NCI-H1436 (cell line): Measurements from ENCODE around the gene ATXN10.
"Not testable (repeated sequence)": the region's sequence is repeated elsewhere in the genome, so short reads cannot be mapped to it uniquely, and the experiment has no call there.

Experiments
- DNase-seq: peaks from one replicate; lab custom pipeline; 2025; lab: John Stamatoyannopoulos, UW

ATXN10 gene

GRCh38 chr22:45785458-45785857 is 113.8 kb downstream of the ATXN10 start:
- DNase-seq: no peak

- no peak for DNase-seq
Measured at GRCh38 chr22:45786726-45787125, 115.1 kb downstream of the ATXN10 start.

- no peak for DNase-seq
Measured at GRCh38 chr22:45787759-45788158, 116.1 kb downstream of the ATXN10 start.

GRCh38 chr22:45788522-45788921 is 116.9 kb downstream of the ATXN10 start:
- no peak for DNase-seq

GRCh38 chr22:45790401-45790800 is 118.8 kb downstream of the ATXN10 start:
- no peak for DNase-seq

DNA sequence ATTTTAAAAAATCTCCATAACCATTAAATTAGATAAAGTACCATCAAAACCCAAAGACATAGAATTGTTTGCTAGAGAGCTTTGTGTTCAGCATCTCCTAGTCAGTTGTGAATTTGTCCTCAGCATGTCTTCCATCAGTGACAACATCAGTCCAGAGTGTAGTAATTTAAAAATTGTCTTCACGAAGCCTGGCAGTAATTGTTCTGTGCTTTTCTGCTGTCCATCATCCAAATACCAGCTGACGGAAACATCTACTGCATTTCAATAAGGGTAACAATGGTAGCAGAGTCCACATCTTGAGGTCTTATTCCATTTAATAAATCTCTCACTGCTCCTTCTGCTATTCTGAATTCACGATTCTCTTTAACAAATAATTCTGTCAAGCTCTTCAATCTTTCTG is 121.5 kb downstream of the ATXN10 start:
- no peak for DNase-seq

DNA sequence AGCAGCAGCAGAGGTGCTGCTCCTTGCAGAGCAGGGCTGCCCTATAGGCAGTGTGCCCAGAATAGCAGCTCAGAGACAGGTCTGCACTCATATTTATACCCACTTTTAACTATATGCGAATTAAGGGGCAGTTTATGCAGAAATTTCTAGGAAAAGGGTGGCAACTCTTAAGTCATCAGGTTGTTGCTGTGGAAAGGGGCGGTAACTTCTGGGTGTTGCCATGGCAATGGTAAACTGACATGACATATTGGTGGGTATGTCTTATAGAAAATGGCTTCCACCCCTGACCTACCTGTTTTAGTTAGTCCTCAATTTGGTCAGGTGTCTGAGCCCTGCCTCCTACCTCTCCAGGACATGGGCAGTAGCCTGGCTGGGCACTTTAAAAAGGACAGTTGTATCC is 122.3 kb downstream of the ATXN10 start:
- no peak for DNase-seq

DNA sequence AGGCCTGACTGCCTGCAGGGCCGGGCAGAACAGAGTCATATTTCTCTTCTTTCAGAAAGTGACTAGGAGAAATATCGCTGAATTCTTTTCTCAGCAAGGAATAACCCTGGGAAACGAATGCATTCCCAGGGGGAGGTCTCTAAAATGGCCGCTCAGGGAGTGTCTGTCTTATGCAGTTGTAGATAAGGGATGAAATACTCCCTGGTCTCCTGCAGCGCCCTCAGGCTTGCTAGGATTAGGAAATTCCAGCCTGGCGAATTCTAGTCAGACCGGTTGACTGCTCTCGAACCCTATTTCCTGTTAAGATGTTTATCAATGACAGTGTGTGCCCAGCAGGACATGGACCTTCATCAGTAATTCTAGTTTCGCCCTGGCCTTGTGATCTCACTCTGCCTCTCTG is 124.4 kb downstream of the ATXN10 start:
- DNase-seq: not testable (repeated sequence)

DNA sequence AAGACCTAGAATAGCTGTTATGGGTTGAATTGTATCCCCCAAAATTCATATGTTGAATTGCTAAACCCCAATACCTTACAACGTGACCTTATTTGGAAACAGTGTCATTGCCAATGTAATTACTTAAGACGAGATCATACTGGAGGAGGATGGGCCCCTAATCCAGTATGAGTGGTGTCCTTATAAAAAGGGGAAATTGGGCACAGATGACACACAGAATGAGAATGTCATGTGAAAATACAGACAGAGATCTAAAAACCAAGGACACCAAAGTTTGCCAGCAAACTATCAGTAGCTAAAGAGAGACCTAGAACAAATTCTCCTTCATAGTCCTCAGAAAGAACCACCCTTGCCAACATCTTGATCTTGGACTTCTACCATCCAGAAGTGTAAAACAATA is 127.7 kb downstream of the ATXN10 start:
- DNase-seq: no peak

DNA sequence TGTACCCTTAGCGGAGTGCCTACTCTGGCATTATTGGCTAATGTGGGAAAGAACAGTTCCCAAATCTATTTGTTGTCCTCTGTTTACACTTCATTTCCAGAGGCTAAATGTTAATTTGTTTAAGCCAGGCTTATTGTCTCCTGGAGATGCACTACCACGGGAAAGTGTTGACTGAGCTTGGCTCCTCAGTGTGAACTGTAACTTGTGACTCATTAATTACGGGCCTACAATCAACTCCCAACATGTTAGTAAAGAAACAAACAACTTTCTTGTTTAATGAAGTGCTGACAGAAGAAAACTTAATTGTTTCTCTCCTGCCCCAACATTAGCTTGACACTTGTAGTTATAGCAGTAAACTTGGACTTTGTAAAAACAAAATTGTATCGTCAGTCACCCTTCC is 130.4 kb downstream of the ATXN10 start:
- no peak for DNase-seq

DNA sequence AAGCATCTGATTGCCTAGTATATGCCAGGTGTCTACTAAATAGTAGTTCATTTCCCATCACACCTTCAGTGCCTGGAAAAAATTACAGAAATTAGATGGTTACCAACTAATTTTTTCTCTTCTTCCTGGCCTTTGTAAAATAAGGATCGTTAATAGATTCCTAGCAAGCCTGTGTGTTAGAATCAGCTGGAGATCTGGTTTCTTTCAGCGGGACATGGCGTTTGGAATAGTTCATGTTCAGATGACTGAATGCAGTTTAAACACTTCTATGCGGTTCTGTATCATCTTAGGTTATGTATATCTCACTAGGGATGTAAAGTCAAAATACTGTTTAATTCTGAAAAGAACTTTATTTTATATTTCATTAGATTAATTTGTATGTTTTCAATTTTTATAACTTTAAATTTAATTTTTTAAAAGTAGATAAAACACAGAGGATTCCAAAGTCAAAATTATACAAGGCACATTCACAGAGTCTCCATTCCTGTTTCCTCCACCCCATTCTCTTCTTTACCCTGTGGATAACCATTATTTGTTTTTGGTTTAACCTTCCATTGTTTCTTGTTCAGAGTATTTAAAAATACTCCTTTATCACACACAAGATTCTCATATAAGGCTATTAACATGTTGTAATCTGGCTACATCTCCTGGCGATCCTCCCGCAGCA is 132.8 kb downstream of the ATXN10 start:
- no peak for DNase-seq

DNA sequence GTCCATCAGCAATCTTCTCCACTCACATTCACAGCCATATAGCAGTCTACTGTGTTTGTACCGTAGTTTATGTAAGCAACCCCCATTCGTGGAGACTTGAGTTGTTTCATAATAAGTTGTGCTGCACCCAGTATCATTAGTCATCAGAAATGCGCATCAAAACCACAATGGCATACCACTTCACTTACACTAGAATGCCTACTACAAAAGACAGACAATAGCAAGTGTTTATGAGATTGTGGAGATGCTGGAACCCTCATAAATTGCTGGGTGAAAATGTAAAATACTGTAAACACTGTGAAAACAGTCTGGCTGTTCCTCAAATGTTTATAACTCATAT is 133.3 kb downstream of the ATXN10 start:
- DNase-seq: no peak

DNA sequence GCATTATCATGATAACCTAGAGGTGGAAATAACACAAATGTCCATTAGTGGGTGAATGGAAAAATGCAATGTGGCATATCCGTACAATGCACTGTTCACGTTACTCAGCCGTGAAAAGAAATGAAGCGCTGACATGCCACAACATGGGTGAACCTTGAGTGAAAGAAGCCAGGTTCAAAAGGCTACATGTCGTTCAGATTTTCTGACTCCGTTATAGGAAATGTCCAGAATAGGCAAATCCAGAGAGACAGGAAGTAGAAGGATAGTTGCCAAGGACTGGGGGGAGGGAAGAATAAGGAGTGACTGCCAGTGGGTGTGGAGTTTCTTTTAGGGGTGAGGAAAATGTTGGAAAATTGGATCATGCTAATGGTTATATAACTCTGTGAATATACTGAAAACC is 133.8 kb downstream of the ATXN10 start:
- no peak for DNase-seq

DNA sequence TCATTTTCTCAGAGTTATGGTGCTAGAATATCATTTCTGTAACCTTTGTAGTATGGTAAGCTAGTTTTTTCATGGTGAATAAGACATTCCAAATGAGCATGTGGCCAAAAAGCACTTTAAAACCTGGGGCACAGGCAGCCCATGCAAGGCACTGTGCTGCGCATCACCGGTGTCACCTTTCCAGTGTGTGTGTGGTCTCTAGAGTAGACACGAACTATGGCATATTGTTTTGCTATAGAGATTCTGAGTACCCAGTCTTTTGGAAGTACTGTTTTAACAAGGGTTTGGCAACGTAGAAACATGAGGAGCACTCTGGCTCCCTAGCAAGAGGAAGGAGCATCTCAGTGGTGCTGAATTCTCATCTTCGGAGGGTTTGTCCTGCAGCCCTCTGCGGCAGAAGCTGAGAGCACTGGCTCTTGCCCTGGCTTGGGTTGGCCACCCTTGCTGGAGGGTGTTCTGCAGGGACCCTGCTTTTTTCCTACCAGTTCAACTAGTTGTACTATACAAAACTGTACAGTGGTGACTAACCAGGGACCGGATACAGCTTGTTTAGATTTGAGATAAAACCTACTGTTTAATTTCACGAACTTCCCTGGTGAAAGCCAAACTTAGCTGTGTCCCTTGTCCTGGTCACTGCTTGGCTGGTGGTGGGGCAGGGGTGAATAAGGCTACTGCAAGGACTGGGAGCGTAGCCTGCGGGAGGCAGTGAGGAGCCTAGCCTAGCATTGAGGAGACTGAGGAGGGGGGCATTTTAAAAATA is 135.7 kb downstream of the ATXN10 start:
- DNase-seq: no peak

- DNase-seq: no peak
Measured at GRCh38 chr22:45812910-45813309, 141.3 kb downstream of the ATXN10 start.

DNA sequence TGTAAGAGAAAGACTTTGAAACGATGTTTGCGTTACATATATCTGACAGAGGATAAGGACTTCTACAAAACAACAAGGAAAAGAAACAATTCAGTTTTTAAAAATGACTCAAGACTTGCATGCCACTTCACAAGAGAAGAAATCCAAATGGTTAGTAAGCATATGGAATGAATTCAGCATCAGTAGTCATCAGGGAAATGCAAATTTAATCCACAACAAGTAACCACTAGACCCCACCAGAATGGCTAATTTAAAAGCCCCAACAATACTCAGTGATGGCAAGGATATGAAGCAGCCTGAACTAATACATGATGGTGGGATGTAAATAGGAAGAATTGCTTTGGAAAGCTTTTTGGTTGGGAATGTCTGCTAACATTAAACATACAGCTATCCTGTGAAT is 142.6 kb downstream of the ATXN10 start:
- DNase-seq: no peak

DNA sequence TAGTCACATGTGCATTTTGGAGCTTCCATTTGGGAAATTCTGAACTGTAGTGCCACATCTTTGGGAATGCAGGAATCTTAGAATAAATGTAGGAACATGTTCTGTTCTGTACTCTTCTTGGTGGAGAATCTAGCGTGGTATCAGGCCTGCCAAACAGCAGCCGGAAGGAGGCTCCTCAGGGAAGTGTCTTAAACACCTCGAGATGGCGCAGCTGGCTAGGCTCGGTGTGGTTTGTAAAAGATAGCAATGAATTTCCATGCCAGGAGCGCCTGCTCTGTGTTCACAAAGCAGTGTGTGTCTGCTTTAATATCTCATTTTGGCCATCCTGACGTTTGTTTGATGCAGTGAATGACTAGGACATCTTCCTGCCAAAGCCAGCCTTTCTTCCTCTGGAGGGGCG is 145.1 kb downstream of the ATXN10 start:
- DNase-seq: no peak

GRCh38 chr22:45817745-45818423 is 146.2 kb downstream of the ATXN10 start:
- DNase-seq: no peak

DNA sequence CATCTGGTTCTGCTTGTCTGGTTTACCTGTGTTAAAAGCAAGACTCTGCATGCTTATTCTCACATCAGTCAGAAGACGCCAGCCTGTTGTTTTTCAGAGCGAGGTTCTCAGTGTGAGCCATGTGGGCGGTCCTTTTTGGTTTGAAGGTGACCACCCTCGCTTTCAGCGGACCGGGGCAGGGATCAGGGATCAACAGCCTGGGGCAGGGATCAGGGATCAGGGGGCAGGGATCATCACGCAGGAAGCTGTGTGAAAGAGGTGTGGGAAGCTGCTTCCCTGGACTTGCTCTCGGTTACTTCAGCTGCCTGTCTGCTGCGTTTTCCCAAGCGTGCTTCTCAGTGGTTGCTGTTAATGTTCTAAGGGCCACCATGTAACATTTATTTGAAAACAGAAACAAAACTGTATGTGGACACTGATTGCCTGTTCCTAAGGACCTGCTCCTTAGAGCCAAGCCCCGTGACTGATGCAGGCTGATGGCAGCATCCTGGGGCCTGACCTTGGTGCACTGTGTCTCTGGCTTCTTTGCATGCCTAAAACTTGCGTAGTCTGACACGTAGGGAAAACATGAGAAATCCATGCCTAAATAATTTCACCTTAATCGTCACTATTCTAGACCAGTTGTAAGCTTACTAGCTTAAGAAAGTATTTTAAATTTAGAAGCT is 146.9 kb downstream of the ATXN10 start:
- no peak for DNase-seq

DNA sequence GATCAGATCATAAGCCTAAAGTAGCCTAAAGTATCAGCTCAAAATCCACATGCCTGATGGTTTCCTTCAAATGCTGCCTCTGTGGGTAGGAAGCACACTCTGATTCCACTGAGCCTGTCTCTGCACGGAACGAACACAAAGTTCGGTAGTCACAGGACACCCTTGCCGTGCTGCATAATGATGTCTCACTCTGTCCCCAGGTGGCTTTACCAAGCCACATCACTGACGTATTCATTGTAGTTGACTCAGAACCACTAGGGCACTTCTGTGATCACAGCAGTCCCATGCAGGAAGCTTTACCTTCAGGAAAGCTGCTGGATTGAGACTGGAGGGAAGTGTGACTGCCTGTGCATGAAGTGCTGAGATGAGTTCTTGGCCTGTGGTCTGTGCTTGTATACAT is 147.7 kb downstream of the ATXN10 start:
- DNase-seq: no peak

DNA sequence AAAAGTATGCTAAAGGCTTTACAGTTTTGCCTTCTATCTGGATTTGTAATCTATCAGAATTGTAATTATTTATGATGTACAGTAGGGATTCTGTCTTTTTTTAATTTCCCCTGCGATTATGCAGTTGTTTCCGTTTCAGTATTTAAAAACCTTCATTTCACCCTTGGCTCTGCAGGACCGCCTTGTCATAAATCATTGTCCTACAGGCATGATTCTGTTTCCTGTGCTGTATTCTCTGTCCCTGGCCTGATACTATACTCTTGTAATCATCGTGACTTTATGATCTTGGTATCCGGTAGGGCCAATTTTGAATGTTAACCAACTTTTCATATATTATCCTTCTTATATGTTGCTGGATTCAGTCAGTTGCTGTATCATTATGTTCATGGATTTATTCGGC is 151.7 kb downstream of the ATXN10 start:
- DNase-seq: no peak

DNA sequence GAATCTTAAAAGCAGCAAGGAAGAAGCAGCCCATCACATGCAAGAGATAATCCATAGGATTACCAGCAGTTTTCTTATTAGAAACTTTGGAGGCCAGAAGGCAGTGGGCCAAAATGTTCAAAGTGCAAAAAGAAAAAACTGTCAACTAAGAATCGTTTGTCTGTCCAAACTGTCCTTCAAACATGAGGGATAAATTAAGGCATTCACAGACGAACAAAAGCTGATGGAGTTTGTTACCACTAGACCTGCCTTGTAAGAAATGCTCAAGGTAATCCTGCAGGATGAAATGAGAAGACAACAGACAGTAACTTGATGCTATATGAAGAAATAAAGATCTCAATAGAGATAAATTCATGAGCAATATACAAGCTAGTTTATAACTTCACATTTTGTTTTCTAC is 154.9 kb downstream of the ATXN10 start:
- DNase-seq: no peak

- no peak for DNase-seq
Measured at GRCh38 chr22:45828841-45829240, 157.2 kb downstream of the ATXN10 start.
